ENCODE data around the gene OPCML.

Gene OPCML

DNA sequence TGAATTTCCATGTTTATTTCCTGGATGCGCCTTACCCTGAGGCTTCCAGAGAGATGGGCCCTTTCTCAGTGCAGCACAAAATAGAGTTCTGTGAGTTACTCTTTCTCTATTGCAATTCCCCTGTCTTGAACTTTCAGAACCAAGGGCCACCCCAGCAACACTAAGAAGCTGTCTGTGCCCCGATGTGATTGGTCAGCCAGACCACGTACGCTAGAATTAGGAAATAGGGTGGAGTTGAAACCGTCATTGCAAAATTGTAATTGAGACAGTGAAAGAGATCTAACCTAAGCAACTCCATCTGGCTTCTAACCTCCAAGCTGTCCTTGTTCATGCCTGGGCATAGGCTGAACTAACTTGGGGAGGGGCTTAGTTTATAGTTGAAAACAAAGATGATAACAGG, 981.3 kb downstream of the OPCML start:
- Histone ChIP-seq H3K27me3 (ENCODE audit: insufficient read depth, low read depth) (no peaks in the 10 kb centered on the region), H3K79me2 (ENCODE audit: insufficient read depth, low read depth) (no peaks in the 10 kb centered on the region), H3K4me2 (no peak overlapping the region), H3K4me3 (IDR thresholded peaks at IDR 0.05; ENCODE audit: insufficient read depth, low read depth, low read length) (no peak overlapping the region), H3K36me3 (ENCODE audit: insufficient read depth) (no peaks in the 10 kb centered on the region), H3K4me1 (ENCODE audit: low read depth, poor library complexity, severe bottlenecking) (no peaks in the 10 kb centered on the region), H3K9ac (no peak overlapping the region), H2AFZ (ENCODE audit: low read depth) (no peak overlapping the region), H3K27ac (no peak overlapping the region), H4K20me1 (ENCODE audit: insufficient read depth) (no peaks in the 10 kb centered on the region)
- TF ChIP-seq, protein P1, sequence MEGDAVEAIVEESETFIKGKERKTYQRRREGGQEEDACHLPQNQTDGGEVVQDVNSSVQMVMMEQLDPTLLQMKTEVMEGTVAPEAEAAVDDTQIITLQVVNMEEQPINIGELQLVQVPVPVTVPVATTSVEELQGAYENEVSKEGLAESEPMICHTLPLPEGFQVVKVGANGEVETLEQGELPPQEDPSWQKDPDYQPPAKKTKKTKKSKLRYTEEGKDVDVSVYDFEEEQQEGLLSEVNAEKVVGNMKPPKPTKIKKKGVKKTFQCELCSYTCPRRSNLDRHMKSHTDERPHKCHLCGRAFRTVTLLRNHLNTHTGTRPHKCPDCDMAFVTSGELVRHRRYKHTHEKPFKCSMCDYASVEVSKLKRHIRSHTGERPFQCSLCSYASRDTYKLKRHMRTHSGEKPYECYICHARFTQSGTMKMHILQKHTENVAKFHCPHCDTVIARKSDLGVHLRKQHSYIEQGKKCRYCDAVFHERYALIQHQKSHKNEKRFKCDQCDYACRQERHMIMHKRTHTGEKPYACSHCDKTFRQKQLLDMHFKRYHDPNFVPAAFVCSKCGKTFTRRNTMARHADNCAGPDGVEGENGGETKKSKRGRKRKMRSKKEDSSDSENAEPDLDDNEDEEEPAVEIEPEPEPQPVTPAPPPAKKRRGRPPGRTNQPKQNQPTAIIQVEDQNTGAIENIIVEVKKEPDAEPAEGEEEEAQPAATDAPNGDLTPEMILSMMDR (conservative IDR thresholded peaks at IDR 0.05; ENCODE audit: low read depth, low read length), result no peak

DNA sequence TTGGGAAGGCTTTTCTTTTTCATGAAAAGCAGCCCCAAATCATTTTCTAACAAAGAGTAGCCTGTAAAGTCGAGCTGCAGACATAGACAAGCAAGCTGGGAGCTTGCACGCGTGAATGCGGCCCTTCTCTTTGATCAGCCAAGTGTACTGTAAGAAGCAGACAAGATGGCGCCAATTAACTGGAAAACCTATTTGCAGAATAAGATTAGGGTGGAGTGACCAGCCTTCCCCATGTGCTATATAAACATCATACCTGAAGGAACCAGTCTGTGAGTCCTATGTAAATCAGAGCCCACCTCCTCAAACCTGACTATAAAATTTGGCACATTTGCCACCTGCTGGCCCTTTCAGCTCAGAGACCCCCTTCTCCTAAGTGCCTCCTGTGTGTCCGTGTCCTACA, 982.7 kb downstream of the OPCML start:
- H3K27me3 ChIP-seq (ENCODE audit: insufficient read depth, low read depth), result no peaks in the 10 kb centered on the region
- no peaks in the 10 kb centered on the region for H4K20me1 ChIP-seq (ENCODE audit: insufficient read depth)
- H3K4me1 ChIP-seq (ENCODE audit: low read depth, poor library complexity, severe bottlenecking), result no peaks in the 10 kb centered on the region
- TF ChIP-seq, protein P1 (conservative IDR thresholded peaks at IDR 0.05; ENCODE audit: low read depth, low read length), result no peak
- no peak overlapping the region for H3K27ac ChIP-seq
- no peak overlapping the region for H3K9ac ChIP-seq
- no peak overlapping the region for H3K4me3 ChIP-seq (IDR thresholded peaks at IDR 0.05; ENCODE audit: insufficient read depth, low read depth, low read length)
- no peak overlapping the region for H3K4me2 ChIP-seq
- no peaks in the 10 kb centered on the region for H3K79me2 ChIP-seq (ENCODE audit: insufficient read depth, low read depth)
- H2AFZ ChIP-seq (ENCODE audit: low read depth), result no peak overlapping the region
- no peaks in the 10 kb centered on the region for H3K36me3 ChIP-seq (ENCODE audit: insufficient read depth)

DNA sequence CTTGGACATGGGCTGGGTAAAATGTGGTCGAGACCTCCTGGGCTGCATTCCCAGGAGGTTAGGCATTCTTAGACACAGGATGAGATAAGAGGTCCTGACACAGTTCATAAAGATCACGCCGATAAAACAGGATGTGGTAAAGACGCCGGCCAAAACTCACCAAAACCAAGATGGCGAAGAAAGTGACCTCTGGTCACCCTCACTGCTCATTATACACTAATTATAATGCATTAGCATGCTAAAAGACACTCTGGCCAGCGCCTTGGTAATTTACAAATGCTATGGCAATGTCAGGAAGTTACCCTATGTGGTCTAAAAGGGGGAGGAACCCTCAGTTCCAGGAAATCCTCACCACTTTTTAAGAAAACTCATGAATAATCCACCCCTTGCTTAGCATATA, 983.3 kb downstream of the OPCML start:
- Histone ChIP-seq H2AFZ (ENCODE audit: low read depth) (no peak overlapping the region), H3K79me2 (ENCODE audit: insufficient read depth, low read depth) (no peaks in the 10 kb centered on the region), H3K9ac (no peak overlapping the region)

DNA sequence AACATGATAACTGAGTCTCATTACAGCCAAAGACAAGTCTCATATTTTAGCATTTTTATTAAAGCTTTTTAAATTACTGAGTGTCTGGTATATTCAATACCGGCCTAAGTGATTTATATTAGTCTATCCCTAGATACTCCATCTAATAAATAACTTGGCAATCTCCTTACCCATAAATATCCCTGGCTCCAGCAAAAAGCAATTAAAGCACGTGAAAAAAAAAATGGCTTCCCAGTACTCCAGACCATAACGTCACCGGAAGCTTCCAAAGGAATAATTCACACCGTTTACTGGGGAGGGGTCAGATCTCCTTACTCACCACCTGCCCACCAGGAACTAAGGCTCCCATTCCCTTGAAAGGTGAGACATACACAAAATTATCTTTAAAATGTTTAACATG, 988.3 kb downstream of the OPCML start:
- no peak overlapping the region for H3K27ac ChIP-seq
- H3K79me2 ChIP-seq (ENCODE audit: insufficient read depth, low read depth), result no peaks in the 10 kb centered on the region
- no peak overlapping the region for H2AFZ ChIP-seq (ENCODE audit: low read depth)
- H3K36me3 ChIP-seq (ENCODE audit: insufficient read depth), result no peaks in the 10 kb centered on the region
- no peaks in the 10 kb centered on the region for H4K20me1 ChIP-seq (ENCODE audit: insufficient read depth)
- no peak overlapping the region for H3K4me3 ChIP-seq (IDR thresholded peaks at IDR 0.05; ENCODE audit: insufficient read depth, low read depth, low read length)
- no peak overlapping the region for H3K9ac ChIP-seq
- H3K4me2 ChIP-seq, result no peak overlapping the region
- TF ChIP-seq, protein P1 (conservative IDR thresholded peaks at IDR 0.05; ENCODE audit: low read depth, low read length), result no peak
- H3K4me1 ChIP-seq (ENCODE audit: low read depth, poor library complexity, severe bottlenecking), result no peaks in the 10 kb centered on the region
- H3K27me3 ChIP-seq (ENCODE audit: insufficient read depth, low read depth), result no peaks in the 10 kb centered on the region

More for the DNA sequence above, 983.3 kb downstream of the OPCML start:
- TF ChIP-seq, protein P1 (conservative IDR thresholded peaks at IDR 0.05; ENCODE audit: low read depth, low read length), result no peak
- Histone ChIP-seq H3K4me1 (ENCODE audit: low read depth, poor library complexity, severe bottlenecking) (no peaks in the 10 kb centered on the region), H3K4me3 (IDR thresholded peaks at IDR 0.05; ENCODE audit: insufficient read depth, low read depth, low read length) (no peak overlapping the region), H3K4me2 (no peak overlapping the region), H3K36me3 (ENCODE audit: insufficient read depth) (no peaks in the 10 kb centered on the region), H4K20me1 (ENCODE audit: insufficient read depth) (no peaks in the 10 kb centered on the region), H3K27me3 (ENCODE audit: insufficient read depth, low read depth) (no peaks in the 10 kb centered on the region), H3K27ac (no peak overlapping the region)

Data from KMS-11 (cell line).